ENCODE results near the gene ILDR2. TPM values are rescaled to one million over a fixed set of nuclear protein-coding genes. Genes with fewer than 3 reads are reported as not detected.
A peak's percentile ranks its signal among the peaks of the same experiment; 100 is the strongest.

Gene ILDR2
- total and polyA plus RNA-seq, 9 of the 15 experiments (the other 6 are each of a cell fraction or from before 2014, with no cell fraction given) = 0.03 to 0.31 (median 0.18) TPM; not detected in 2

DNA sequence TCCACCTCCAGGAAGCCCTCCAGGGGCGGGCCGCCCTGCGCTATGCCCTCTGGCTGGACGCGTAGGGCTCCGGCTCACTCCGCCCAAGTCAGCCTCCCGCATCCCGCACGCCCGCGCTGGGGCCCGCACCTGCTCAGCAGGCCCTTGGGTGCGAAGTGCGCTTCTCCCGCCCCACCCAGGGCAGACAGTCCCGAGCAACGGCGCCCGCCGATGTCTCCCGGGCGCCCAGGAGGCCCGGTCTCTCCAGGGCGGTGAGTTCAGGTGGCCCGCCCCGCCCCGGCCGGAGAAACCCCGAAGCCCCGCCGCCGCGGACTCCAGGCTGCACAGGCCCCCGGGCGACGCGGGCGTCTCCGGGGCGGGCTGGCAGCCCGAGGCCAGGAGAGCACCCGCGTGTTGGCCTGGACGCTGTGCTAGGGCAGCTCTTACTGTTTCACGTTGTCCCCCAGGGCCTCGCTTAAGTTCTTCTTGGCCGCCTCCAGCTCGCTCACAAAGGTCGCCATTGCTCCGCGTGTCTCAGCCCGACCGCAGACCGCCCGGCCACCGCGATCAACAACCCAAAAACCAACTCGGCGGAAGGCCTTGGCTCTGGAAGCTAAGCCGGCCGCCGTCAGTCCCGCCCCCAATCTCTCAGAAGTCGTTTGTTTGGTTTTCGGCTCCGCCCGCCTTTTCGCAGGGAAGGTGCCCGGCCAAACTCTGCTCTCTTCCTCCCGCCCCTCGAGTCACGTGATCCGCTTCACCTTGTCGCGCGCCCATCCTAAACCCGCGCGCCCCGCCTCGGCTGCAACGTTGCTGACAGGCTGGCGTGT, 99.4 kb downstream of the ILDR2 start, which contains the start of gene TADA1 (continued):
- no peak for TF ChIP-seq ZNF280A (IDR thresholded peaks at IDR 0.05; ENCODE audit: low read depth, partially characterized antibody)
- TF ChIP-seq WHSC1 (IDR thresholded peaks at IDR 0.05; ENCODE audit: low read length) = no peak
- TF ChIP-seq MGA (IDR thresholded peaks at IDR 0.05) = peak; percentile 89
- TF ChIP-seq PML (IDR thresholded peaks at IDR 0.05; ENCODE audit: low read length) = peak; percentile 70; the same call in 1 of the 2 replicates
- TF ChIP-seq NBN (IDR thresholded peaks at IDR 0.05; ENCODE audit: low read depth) = peak; percentile 78
- no peak for TF ChIP-seq ATF4 (CRISPR knock-in tag; IDR thresholded peaks at IDR 0.05)
- TF ChIP-seq, protein P1, sequence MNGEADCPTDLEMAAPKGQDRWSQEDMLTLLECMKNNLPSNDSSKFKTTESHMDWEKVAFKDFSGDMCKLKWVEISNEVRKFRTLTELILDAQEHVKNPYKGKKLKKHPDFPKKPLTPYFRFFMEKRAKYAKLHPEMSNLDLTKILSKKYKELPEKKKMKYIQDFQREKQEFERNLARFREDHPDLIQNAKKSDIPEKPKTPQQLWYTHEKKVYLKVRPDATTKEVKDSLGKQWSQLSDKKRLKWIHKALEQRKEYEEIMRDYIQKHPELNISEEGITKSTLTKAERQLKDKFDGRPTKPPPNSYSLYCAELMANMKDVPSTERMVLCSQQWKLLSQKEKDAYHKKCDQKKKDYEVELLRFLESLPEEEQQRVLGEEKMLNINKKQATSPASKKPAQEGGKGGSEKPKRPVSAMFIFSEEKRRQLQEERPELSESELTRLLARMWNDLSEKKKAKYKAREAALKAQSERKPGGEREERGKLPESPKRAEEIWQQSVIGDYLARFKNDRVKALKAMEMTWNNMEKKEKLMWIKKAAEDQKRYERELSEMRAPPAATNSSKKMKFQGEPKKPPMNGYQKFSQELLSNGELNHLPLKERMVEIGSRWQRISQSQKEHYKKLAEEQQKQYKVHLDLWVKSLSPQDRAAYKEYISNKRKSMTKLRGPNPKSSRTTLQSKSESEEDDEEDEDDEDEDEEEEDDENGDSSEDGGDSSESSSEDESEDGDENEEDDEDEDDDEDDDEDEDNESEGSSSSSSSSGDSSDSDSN (IDR thresholded peaks at IDR 0.05; ENCODE audit: borderline replicate concordance in 1 of 2, low read depth in 2 of 2, low read length in 2 of 2) = peak; percentile 61 to 88; a peak in 3 of 4 replicates
- TF ChIP-seq, protein P2, sequence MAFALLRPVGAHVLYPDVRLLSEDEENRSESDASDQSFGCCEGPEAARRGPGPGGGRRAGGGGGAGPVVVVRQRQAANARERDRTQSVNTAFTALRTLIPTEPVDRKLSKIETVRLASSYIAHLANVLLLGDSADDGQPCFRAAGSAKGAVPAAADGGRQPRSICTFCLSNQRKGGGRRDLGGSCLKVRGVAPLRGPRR (CRISPR knock-in tag; IDR thresholded peaks at IDR 0.05) = no peak
- no peak for TF ChIP-seq ERF (CRISPR knock-in tag; IDR thresholded peaks at IDR 0.05)

All from K562 (cell line).